ENCODE measurements around the gene UVRAG.
A peak's percentile ranks its signal among the peaks of the same experiment; 100 is the strongest.

The UVRAG gene

GRCh38 chr11:75814677-75815344, at the start of gene UVRAG:
Gene UVRAG, plus strand, starts transcription at chr11:75815210. Its CDS starts 198 bp downstream, at chr11:75815408.
- peak; percentile 93 for DNase-seq

GRCh38 chr11:75766443-75767227, 48.4 kb upstream of the UVRAG start:
- no peak for DNase-seq

- DNase-seq, result no peak
Measured at GRCh38 chr11:75767228-75767572, 47.8 kb upstream of the UVRAG start.

GRCh38 chr11:75767793-75768111, 47.3 kb upstream of the UVRAG start:
- no peak for DNase-seq

- DNase-seq, result peak; percentile 35
Measured at GRCh38 chr11:75768112-75768908, 46.7 kb upstream of the UVRAG start, which contains the start of gene DGAT2. Gene DGAT2, plus strand, starts transcription at chr11:75768778. Its CDS starts 214 bp downstream, at chr11:75768992.

- DNase-seq, result no peak
Measured at GRCh38 chr11:75768909-75769771, 45.9 kb upstream of the UVRAG start.

- no peak for DNase-seq
Measured at GRCh38 chr11:75770102-75770501, 44.9 kb upstream of the UVRAG start.

GRCh38 chr11:75771646-75772410, 43.2 kb upstream of the UVRAG start:
- no peak for DNase-seq

- no peak for DNase-seq
Measured at GRCh38 chr11:75773595-75774353, 41.2 kb upstream of the UVRAG start.

GRCh38 chr11:75775056-75775455, 40.0 kb upstream of the UVRAG start:
- no peak for DNase-seq

- no peak for DNase-seq
Measured at GRCh38 chr11:75776546-75776945, 38.5 kb upstream of the UVRAG start.

GRCh38 chr11:75777461-75778110, 37.4 kb upstream of the UVRAG start:
- DNase-seq, result no peak

- DNase-seq, result no peak
Measured at GRCh38 chr11:75778962-75779361, 36.0 kb upstream of the UVRAG start.

GRCh38 chr11:75779960-75780359, 35.0 kb upstream of the UVRAG start:
- no peak for DNase-seq

GRCh38 chr11:75780888-75781287, 34.1 kb upstream of the UVRAG start:
- DNase-seq, result no peak

- DNase-seq, result no peak
Measured at GRCh38 chr11:75781296-75781695, 33.7 kb upstream of the UVRAG start.

GRCh38 chr11:75781831-75782230, 33.2 kb upstream of the UVRAG start:
- no peak for DNase-seq

- no peak for DNase-seq
Measured at GRCh38 chr11:75782540-75783263, 32.3 kb upstream of the UVRAG start.

GRCh38 chr11:75783416-75784084, 31.5 kb upstream of the UVRAG start:
- no peak for DNase-seq
